Skeletal muscle cell (primary cell): ENCODE data around the gene CALCR.

ENCODE experiments used
- DNase-seq: peaks from one replicate; pipeline ENCODE4 v3.0.0-alpha.2; 2010; ENCODE audit warnings: low read depth
- H3K4me3 ChIP-seq: 2 replicates; pipeline ENCODE4 v1.5.1; 2011; ENCODE audit warnings: low read depth, mild to moderate bottlenecking, control low read depth, low read length, moderate library complexity

Gene CALCR

DNA sequence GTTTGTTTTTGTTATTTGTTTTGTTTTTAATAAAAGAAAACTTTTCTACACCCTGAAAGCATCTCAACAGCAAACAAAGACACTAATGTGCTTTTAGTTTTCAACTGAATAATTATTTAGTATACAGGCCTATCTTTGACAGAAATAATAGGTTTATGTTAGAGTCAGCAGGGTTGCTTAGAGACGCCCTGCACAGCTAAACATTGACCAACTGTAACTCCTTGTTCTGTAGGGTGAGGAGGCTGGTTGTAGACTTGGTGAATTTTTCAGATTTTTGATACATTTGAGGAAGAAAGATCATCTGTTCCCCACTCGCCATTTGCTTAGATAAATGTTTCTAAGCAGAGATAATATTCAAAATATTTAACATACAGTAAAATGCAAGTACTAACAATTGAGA is 103.1 kb downstream of the CALCR start:
- DNase-seq = no peak
- H3K4me3 ChIP-seq = no peak overlapping the region

DNA sequence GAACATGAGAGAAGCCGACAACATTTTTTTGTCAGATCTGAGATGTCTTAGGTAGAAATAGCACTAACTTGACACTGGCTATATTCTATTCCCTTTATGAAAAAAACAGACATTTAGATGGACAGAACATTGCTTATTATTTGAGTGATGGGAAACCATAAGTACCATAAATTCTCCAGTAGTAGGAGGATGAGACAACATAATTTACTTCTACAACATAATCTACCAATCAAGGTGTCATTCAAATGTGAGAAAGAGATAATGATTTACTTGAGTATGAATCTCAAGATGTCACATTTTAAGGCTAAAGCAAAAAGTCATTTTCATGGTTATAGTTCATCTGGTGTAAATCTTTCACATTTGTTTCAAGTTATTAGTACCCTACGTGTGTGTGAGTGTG is 110.8 kb downstream of the CALCR start:
- no peak for DNase-seq

DNA sequence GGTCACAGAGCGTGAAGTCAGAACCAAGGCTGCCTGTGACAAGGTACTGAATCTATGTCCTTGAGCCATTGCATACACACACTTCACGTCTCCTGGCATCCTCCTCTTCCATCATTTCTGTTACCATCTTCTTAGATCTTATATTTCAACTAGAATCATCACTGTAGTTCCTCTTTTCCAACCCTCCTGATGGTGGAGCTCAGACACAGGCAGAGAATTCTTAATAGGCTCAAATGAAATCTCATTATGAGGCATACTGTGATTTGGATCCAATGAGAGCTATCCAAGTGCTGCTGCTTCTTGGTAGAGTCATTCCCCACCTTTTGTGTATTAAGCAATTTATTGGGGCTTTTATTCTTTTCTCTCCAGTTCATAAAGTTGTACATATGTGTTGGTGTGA is 113.2 kb downstream of the CALCR start:
- no peak overlapping the region for H3K4me3 ChIP-seq
- no peak for DNase-seq

More for the DNA sequence above, 110.8 kb downstream of the CALCR start:
- H3K4me3 ChIP-seq = no peak overlapping the region

DNA sequence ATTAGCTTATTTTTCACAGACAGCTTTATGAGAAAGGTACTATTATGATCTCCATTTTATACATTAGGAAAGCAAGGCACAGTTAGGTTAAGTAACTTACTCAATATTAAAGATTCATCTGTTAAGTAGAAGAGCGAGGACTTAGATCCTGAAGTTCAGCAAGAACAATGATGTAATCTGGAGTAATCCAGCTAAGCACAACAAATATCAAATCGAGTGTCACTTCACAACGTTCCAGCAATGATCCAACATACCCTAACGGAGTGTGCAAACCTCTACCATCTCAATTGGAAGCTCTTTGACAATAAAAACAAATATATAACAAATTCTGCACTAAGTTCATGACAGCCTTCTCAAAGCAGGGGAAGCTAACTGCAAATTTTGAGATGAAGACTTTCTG is 121.3 kb downstream of the CALCR start:
- no peak overlapping the region for H3K4me3 ChIP-seq

DNA sequence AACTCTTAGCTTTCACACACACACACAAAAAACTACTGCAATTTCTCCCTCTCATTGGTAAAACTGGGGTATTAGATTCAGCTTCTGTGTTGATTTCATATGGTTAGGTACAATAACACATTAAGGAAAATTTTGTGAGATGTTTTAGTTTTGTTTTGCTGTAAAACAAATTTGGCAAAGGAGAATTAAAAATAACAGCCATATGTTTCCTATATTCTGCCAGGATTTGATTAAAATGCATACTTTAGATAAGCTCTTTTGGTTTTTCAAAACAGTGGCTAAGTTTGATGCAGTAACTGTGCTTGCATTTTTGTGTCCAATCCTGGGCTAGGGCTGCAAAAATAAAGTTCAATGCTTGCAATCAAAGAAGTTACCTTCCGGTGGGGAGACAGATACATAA is 126.3 kb downstream of the CALCR start:
- DNase-seq = no peak

More for the DNA sequence above, 121.3 kb downstream of the CALCR start:
- no peak for DNase-seq

DNA sequence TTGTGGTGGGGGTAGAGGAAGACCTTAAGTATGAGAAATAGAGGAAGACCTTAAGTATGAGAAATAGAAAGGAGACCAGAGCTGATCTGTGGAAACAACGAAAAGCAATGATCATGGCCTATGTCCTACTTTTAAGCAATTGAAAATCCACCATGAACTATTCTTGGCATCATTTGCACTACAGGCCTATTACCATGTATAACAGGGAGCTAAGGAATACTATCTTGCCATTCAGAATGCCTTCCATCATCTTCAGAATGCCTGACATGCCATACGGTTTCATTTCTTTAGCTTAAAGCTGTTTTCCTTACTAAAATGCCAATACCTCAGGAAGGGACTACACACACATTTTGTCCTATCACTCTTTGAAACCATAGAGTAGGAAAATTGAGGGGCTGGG is 127.0 kb downstream of the CALCR start:
- no peak for DNase-seq
- no peak overlapping the region for H3K4me3 ChIP-seq

More for the DNA sequence above, 126.3 kb downstream of the CALCR start:
- H3K4me3 ChIP-seq = no peak overlapping the region

GRCh38 chr7:93442478-93443224 is 131.9 kb downstream of the CALCR start:
- DNase-seq = no peak
- no peak overlapping the region for H3K4me3 ChIP-seq

- no peak overlapping the region for H3K4me3 ChIP-seq
- no peak for DNase-seq
Measured at GRCh38 chr7:93435791-93436190, 138.7 kb downstream of the CALCR start.

- DNase-seq = no peak
- no peak overlapping the region for H3K4me3 ChIP-seq
Measured at GRCh38 chr7:93432130-93432529, 142.4 kb downstream of the CALCR start.

DNA sequence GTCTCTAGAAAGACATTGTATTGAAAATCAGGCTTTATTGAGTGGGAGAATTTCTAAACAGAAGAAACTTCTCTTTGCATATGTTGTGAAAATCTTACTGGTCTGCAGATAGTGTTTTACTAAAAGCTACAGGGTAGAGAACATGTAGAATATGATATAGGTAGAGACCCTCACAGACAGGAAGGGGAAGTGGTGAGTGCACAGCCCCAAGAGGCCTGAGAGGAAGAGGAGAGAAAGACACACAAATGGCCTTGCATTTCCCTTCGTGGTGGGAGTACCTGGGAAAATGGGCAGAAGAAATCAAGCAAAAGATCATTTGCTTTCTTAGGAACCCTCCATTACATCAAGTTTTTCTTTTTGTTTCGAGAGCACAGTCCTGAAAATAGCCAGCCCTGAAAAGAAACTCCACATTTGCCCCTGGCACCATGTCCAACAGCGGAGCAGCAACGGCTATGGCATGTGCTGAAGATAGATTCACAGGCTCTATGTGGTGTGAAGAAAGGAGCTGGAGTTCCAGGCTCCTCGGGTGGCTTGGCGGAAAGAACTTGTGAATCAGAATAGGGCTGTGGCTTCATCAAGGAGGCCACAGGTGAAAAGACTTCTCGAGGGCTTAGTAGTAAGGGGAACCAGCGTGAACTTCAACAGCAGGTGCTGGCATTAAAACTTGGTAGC is 143.5 kb downstream of the CALCR start:
- DNase-seq = no peak
- H3K4me3 ChIP-seq = no peak overlapping the region

DNA sequence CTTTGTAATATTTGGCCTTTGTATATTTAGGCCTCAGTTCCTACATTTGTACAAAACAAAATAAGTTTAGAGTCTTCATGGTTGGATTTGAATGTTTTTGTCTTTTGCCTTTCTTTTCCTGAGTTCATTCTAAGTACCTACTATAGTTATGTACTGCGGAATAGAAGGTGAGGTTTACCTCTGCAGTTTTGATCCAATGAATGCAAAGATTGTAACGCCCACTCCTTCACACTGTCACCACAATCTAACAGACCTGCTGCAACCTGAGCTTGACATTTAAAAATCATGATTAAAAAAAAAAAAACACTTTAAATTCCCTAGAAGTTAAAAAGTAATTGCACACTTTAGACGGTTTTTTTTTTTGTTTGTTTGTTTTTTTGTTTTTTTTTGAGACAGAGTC is 145.0 kb downstream of the CALCR start:
- no peak overlapping the region for H3K4me3 ChIP-seq
- DNase-seq = no peak

DNA sequence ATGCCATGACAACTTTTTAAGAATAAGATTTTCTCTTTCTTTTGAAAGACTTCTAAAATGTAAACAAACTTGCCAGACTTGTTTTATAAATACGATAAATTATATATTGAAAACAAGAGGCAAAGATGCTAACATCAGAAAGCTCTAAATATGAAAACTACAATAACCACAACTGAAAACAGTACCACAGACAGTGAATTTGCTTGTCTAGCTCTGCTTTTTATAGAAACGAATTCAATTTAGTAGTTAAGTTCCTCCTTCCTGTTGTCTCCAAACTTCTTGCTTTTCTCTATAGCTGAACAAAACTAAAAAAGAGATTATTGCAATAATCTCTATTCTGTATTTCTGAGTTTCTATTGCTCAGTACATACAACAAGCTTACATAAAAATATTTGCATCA is 147.4 kb downstream of the CALCR start:
- DNase-seq = no peak
- no peak overlapping the region for H3K4me3 ChIP-seq

DNA sequence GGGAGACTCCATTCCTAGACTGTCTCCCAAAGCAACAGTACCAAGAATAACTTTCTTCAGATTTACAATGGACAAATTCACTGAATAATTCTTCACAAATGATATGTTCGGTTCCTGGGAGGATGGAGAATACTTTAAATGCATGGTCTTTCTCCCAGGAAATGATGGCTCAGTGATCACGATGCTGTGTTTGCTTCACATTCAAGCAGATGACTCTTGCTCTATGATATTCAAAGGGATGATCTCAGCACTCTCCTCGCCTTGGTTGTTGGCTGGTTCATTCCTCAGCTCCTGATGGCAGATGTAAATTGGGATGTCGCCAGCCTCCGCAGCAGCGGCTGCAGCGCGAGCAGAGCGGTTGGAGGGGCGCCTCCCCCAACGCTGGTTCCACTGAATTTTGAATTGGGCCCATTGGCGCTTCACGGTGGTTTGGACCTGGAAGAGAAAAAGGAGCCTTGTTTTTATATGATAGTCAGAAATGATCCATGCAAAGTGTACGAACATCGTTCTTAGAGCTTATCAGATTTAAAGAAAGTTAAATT is 148.3 kb downstream of the CALCR start:
- no peak for DNase-seq
- no peak overlapping the region for H3K4me3 ChIP-seq

GRCh38 chr7:93414574-93414973 is 159.9 kb downstream of the CALCR start:
- DNase-seq = no peak
- H3K4me3 ChIP-seq = no peak overlapping the region

DNA sequence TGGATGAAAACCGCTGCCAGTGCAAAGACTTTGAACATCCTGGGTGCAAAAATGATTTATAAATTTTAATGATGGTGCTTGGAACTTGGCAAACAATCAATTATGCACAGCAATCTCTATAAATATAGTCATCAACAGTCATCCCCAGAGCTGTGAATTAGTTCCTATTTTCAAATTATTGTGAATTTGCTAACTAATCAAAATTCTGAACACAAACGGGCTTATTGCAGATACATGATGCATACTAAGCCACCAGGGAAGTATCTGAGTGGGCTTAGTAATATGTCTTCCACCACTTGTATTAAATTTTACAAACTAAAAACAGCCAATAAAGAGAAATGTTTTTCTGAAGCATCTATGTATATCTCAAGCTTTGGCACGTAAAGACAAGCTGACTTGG is 165.2 kb downstream of the CALCR start:
- H3K4me3 ChIP-seq = no peak overlapping the region
- no peak for DNase-seq

GRCh38 chr7:93407239-93407638 is 167.3 kb downstream of the CALCR start:
- H3K4me3 ChIP-seq = no peak overlapping the region
- no peak for DNase-seq

- H3K4me3 ChIP-seq = no peak overlapping the region
- no peak for DNase-seq
Measured at GRCh38 chr7:93402944-93403343, 171.6 kb downstream of the CALCR start.

- no peak overlapping the region for H3K4me3 ChIP-seq
- no peak for DNase-seq
Measured at GRCh38 chr7:93399642-93400041, 174.9 kb downstream of the CALCR start.

- H3K4me3 ChIP-seq = no peak overlapping the region
- no peak for DNase-seq
Measured at GRCh38 chr7:93392984-93393383, 181.5 kb downstream of the CALCR start.

GRCh38 chr7:93390660-93391059 is 183.9 kb downstream of the CALCR start:
- no peak for DNase-seq
- H3K4me3 ChIP-seq = no peak overlapping the region

DNA sequence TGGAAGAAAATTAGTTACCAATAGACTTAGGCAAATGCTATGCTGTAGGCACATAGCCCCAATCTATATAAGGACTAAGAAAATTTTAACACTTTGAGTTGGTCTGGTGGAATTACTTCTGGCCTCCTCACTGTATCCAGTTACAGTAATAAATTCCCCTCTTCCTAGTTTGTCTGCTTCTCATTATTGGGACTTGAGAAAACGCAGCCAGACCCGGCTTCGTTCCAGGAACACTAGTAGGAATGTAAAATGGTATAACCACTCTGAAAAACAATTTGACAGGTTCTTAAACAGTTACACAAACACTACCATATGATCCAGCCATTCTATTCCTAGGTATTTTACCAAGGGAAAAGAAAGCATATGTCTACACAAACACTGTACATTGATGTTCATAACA is 192.2 kb downstream of the CALCR start:
- no peak for DNase-seq

More for the DNA sequence above, 192.2 kb downstream of the CALCR start:
- no peak overlapping the region for H3K4me3 ChIP-seq
